HG02973 (cell line): ENCODE measurements around the gene KYAT1.

Experiments
- ATAC-seq: cut with Tn5 transposase; IDR thresholded peaks from one replicate; pipeline ENCODE4 v1.9.1; 2021; ENCODE audit warnings: moderate library complexity; ENCODE audit not compliant: unreplicated experiment

The KYAT1 gene

DNA sequence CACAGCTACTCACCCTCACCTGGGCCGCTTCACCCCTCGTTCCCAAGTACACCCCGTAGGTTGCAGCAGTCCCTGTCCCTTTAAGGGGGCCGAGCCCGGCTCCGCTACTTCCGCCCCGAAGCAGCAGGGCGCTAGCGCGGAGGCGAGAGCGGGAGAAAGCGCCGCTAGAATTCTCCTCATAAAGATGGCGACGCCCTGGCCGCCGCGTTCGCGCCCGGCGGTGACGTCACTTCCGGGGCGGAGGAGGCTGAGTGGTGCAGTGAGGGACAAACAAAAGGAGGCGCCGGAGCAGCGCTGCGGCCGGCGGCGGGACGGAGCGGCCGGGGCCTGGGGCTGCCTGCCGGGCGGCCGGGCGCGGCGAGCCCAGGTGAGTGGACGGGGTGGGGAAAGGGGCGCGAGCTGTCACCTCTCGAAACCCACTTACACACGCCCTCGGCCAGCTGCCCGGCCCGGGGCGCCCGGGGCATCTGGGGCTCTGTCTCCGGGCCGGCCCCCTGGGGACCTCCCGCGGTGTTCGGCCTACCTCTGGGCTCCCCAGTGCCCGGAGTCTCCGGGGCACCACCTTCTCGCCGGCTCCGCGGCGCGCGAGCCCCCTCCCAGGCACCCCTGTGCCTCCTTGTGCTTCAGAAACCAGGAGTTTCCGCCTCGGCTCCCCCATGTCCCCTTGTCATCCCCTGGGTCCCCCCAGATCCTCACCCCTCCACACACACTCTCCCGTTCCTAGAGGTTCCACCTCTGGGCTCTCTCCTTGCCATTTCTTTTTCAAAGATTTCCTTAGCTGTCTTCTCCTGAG is at the start of gene KYAT1, which contains the start of gene LRRC8A:
KYAT1 (minus strand) TSS at position 67 of the 793 bp plus-strand sequence. CDS start 36,545 bp downstream, outside the sequence.
LRRC8A (plus strand) TSS at position 250 of the 793 bp plus-strand sequence. CDS start 25,032 bp downstream, outside the sequence.
- ATAC-seq: peak; percentile 81

DNA sequence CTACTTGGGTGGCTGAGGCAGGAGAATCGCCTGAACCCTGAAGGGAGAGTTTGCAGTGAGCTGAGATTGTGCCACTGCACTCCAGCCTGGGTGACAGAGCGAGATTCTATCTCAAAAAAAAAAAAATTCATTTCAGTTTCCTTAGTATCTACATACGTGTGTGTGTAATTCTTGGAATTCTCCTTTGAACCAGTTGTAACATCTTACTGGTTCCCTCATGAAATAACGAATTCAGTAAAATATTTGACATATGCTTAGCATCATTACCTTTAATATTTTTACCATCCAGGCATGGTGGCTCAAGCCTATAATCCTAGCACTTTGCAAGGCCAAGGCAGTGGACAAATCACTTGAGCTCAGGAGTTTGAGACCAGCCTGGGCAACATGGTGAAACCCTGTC is 47.8 kb upstream of the KYAT1 start:
- ATAC-seq: no peak

GRCh38 chr9:128928624-128929023 is 46.9 kb upstream of the KYAT1 start:
- no peak for ATAC-seq

GRCh38 chr9:128927731-128928411 is 46.1 kb upstream of the KYAT1 start:
- ATAC-seq: no peak

DNA sequence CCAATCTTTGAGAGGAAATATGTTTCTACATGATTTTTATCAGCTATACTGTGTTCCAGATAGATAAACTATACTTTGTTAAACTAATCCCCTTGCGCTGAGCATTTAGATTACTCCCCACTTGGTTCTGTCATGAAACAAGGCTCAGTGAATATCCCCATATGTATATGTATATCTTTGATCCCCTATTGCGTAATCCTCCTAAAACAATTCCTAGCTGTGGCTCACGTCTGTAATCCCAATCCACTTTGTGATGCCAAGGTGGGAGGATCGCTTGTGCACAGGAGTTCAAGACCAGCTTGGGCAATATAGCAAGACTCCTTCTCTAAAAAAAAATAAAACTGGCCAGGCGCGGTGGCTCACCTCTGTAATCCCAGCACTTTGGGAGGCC is 41.7 kb upstream of the KYAT1 start:
- no peak for ATAC-seq

GRCh38 chr9:128921881-128922763 is 40.4 kb upstream of the KYAT1 start:
- no peak for ATAC-seq

GRCh38 chr9:128920381-128921058 is 38.8 kb upstream of the KYAT1 start, which contains the start of gene PHYHD1:
PHYHD1 (plus strand) TSS chr9:128920982; CDS start chr9:128922324, 1,342 bp downstream.
- ATAC-seq: no peak

- ATAC-seq: no peak
Observed at GRCh38 chr9:128919402-128920089, 37.8 kb upstream of the KYAT1 start.

- no peak for ATAC-seq
Observed at GRCh38 chr9:128918921-128919320, 37.2 kb upstream of the KYAT1 start.

GRCh38 chr9:128917151-128917849 is 35.5 kb upstream of the KYAT1 start:
- ATAC-seq: no peak

DNA sequence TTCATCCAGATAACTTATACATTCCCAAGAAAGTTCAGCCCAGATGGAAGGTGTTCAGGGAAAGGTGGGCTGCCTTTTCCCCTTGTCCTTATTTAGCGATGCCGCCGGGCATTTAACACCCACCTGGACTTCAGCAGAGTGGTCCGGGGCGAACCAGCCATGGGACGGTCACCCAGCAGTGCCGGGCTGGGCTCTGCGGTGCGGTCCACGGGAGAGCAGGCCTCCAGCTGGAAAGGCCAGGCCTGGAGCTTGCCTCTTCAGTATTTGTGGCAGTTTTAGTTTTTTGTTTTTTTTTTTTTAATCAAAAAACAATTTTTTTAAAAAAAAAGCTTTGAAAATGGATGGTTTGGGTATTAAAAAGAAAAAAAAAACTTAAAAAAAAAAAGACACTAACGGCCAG is 35.0 kb upstream of the KYAT1 start:
- ATAC-seq: no peak

DNA sequence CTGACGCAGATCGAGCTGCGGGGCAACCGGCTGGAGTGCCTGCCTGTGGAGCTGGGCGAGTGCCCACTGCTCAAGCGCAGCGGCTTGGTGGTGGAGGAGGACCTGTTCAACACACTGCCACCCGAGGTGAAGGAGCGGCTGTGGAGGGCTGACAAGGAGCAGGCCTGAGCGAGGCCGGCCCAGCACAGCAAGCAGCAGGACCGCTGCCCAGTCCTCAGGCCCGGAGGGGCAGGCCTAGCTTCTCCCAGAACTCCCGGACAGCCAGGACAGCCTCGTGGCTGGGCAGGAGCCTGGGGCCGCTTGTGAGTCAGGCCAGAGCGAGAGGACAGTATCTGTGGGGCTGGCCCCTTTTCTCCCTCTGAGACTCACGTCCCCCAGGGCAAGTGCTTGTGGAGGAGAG is 34.5 kb upstream of the KYAT1 start:
- no peak for ATAC-seq

GRCh38 chr9:128913995-128914772 is 32.4 kb upstream of the KYAT1 start:
- no peak for ATAC-seq

- ATAC-seq: no peak
Observed at GRCh38 chr9:128913048-128913900, 31.5 kb upstream of the KYAT1 start.

DNA sequence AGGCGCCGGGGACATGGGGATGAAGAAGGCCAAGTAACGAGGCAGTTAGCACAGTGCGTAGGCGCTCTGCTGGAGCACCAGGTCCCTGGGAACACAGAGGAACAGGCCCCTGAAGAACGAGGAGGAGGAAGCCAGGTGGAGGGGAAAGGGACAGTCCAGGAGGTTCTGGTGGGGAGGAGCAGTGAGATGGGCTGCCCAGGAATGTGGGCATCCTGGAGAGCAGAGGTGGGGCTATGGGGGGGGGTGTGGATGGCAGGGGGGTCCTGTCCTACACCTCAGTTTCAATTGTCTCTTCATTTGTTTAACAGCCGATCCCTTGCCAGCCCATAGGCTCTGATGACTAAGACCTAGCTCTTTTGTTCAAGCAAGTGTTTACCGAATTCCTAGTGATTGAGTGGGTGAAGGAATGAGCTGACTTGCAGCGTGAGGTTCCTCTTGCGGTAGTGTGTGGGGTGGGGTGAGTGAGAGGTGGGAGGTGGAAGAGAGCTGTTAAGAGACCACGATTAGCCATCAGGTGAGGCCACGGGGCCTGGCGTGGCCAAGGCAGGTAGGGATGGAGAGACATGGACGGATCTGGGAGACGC is 30.6 kb upstream of the KYAT1 start:
- no peak for ATAC-seq

DNA sequence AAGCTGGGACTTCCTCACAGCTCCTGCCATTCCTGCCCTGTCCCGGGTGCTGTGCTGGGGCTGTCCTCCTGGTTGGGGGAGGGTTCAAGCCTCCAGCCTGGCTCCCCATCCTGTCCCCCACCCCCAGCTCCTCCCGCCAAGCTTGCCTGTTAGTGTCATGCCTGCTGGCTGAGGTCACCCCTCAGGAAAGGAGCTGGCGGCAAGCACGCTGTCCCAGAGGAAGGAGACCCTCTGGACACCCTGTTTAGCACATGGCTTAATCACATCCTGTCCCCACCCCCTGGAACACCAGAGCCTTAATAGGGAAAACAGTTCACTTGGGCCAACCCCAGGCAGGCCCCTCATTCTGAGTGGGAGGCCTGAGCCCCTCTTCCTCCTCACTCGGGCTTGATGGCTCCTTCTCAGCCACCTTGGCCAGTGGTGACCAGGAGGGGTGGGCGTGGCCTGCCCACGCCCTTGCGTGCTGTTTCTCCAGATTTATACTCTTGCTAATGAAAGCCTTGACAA is 29.8 kb upstream of the KYAT1 start:
- no peak for ATAC-seq

- ATAC-seq: no peak
Observed at GRCh38 chr9:128910906-128911305, 29.2 kb upstream of the KYAT1 start.
